ENCODE measurements around the gene SV2B.

- TF ChIP-seq POLR2A (IDR thresholded peaks at IDR 0.05) (no peak), CTCF (IDR thresholded peaks at IDR 0.05) (no peak)
Measured at GRCh38 chr15:91259077-91259476, 159.0 kb downstream of the SV2B start.

Measured in upper lobe of left lung (tissue), 4 donors.